Central memory CD8-positive, alpha-beta T cell (primary cell): Measurements from ENCODE around the gene RNF126.
A peak's percentile ranks its signal among the peaks of the same experiment; 100 is the strongest.

ENCODE experiments used
- ATAC-seq: fragments of 150-1000 bp; cut with Tn5 transposase; replicated peaks from 2 replicates; pipeline ENCODE4 v1.10.0; 2022; ENCODE audit warnings: mild to moderate bottlenecking, moderate FRiP score, moderate number of reproducible peaks; ENCODE audit not compliant: poor library complexity, severe bottlenecking; ENCODE audit errors: extremely low read depth
- DNase-seq, 2 donors: peaks; one replicate each; pipeline ENCODE4 v3.0.0; 2021; ENCODE audit warnings: low spot score in 2 of 2
- H3K27ac Mint-ChIP-seq: one replicate; pipeline ENCODE4 v1.8.0; 2022; ENCODE audit warnings: low read depth, mild to moderate bottlenecking, moderate library complexity, mixed read lengths
- H3K27me3 Mint-ChIP-seq: one replicate; pipeline ENCODE4 v1.8.0; 2022; ENCODE audit warnings: mixed read lengths
- H3K36me3 Mint-ChIP-seq: one replicate; pipeline ENCODE4 v1.8.0; 2022; ENCODE audit warnings: mild to moderate bottlenecking, moderate library complexity, mixed read lengths; ENCODE audit not compliant: insufficient read depth
- H3K4me1 Mint-ChIP-seq: one replicate; pipeline ENCODE4 v1.8.0; 2022; ENCODE audit warnings: mixed read lengths
- H3K4me3 Mint-ChIP-seq: one replicate; pipeline ENCODE4 v1.8.0; 2022; ENCODE audit warnings: mild to moderate bottlenecking, moderate library complexity, mixed read lengths
- H3K9me3 Mint-ChIP-seq: one replicate; pipeline ENCODE4 v1.8.0; 2022; ENCODE audit warnings: mixed read lengths

Gene RNF126

GRCh38 chr19:655691-656090, 7.3 kb downstream of the RNF126 start:
- Mint-ChIP-seq H3K9me3 (no peaks in the 10 kb centered on the region), H3K27me3 (no peaks in the 10 kb centered on the region), H3K27ac (peak overlapping the region; percentile 93), H3K36me3 (peaks cover 61% of the 10 kb centered on the region), H3K4me3 (peak overlapping the region; percentile 64), H3K4me1 (peaks cover 52% of the 10 kb centered on the region)
- no peak for ATAC-seq
- no peak for DNase-seq

GRCh38 chr19:653425-653824, 9.6 kb downstream of the RNF126 start:
- no peaks in the 10 kb centered on the region for H3K27me3 Mint-ChIP-seq
- H3K4me3 Mint-ChIP-seq: no peak overlapping the region
- H3K9me3 Mint-ChIP-seq: no peaks in the 10 kb centered on the region
- ATAC-seq (no peak), DNase-seq (no peak)
- H3K36me3 Mint-ChIP-seq: peaks cover 55% of the 10 kb centered on the region
- H3K4me1 Mint-ChIP-seq: peaks cover 34% of the 10 kb centered on the region
- no peak overlapping the region for H3K27ac Mint-ChIP-seq

GRCh38 chr19:652467-653389, 10.3 kb downstream of the RNF126 start:
- Mint-ChIP-seq H3K36me3 (peaks cover 57% of the 10 kb centered on the region), H3K9me3 (no peaks in the 10 kb centered on the region), H3K4me1 (peaks cover 31% of the 10 kb centered on the region), H3K27ac (no peak overlapping the region), H3K27me3 (no peaks in the 10 kb centered on the region), H3K4me3 (no peak overlapping the region)
- ATAC-seq (no peak), DNase-seq (no peak)

- no peaks in the 10 kb centered on the region for H3K27me3 Mint-ChIP-seq
- H3K9me3 Mint-ChIP-seq: no peaks in the 10 kb centered on the region
- ATAC-seq (no peak), DNase-seq (no peak)
- no peak overlapping the region for H3K27ac Mint-ChIP-seq
- H3K4me1 Mint-ChIP-seq: peaks cover 23% of the 10 kb centered on the region
- H3K36me3 Mint-ChIP-seq: peaks cover 51% of the 10 kb centered on the region
- no peak overlapping the region for H3K4me3 Mint-ChIP-seq
These were observed 11.0 kb downstream of the RNF126 start for GRCh38 chr19:651991-652390.

- H3K4me1 Mint-ChIP-seq: peaks cover 16% of the 10 kb centered on the region
- H3K9me3 Mint-ChIP-seq: no peaks in the 10 kb centered on the region
- ATAC-seq (no peak), DNase-seq (no peak)
- no peak overlapping the region for H3K27ac Mint-ChIP-seq
- no peaks in the 10 kb centered on the region for H3K27me3 Mint-ChIP-seq
- H3K36me3 Mint-ChIP-seq: peaks cover 51% of the 10 kb centered on the region
- H3K4me3 Mint-ChIP-seq: no peak overlapping the region
These were observed 11.7 kb downstream of the RNF126 start for GRCh38 chr19:651114-651818.

GRCh38 chr19:650121-650520, 12.9 kb downstream of the RNF126 start:
- H3K9me3 Mint-ChIP-seq: no peaks in the 10 kb centered on the region
- no peak overlapping the region for H3K27ac Mint-ChIP-seq
- H3K36me3 Mint-ChIP-seq: peaks cover 48% of the 10 kb centered on the region
- H3K27me3 Mint-ChIP-seq: no peaks in the 10 kb centered on the region
- no peak overlapping the region for H3K4me3 Mint-ChIP-seq
- ATAC-seq: no peak
- DNase-seq: no peak
- peaks cover 4% of the 10 kb centered on the region for H3K4me1 Mint-ChIP-seq

GRCh38 chr19:648904-649801, 13.9 kb downstream of the RNF126 start:
- peaks cover 43% of the 10 kb centered on the region for H3K36me3 Mint-ChIP-seq
- no peak for DNase-seq
- H3K27ac Mint-ChIP-seq: no peak overlapping the region
- H3K4me1 Mint-ChIP-seq: no peaks in the 10 kb centered on the region
- H3K4me3 Mint-ChIP-seq: no peak overlapping the region
- H3K27me3 Mint-ChIP-seq: no peaks in the 10 kb centered on the region
- ATAC-seq: no peak
- H3K9me3 Mint-ChIP-seq: no peaks in the 10 kb centered on the region

- H3K27ac Mint-ChIP-seq: no peak overlapping the region
- ATAC-seq: no peak
- no peak overlapping the region for H3K4me3 Mint-ChIP-seq
- no peaks in the 10 kb centered on the region for H3K4me1 Mint-ChIP-seq
- no peaks in the 10 kb centered on the region for H3K27me3 Mint-ChIP-seq
- peaks cover 36% of the 10 kb centered on the region for H3K36me3 Mint-ChIP-seq
- H3K9me3 Mint-ChIP-seq: no peaks in the 10 kb centered on the region
- DNase-seq: no peak
These were observed 14.7 kb downstream of the RNF126 start for GRCh38 chr19:648305-648704.

GRCh38 chr19:647566-648284, 15.3 kb downstream of the RNF126 start:
- Mint-ChIP-seq H3K4me1 (no peaks in the 10 kb centered on the region), H3K27ac (no peak overlapping the region), H3K9me3 (no peaks in the 10 kb centered on the region), H3K36me3 (peaks cover 34% of the 10 kb centered on the region), H3K27me3 (no peaks in the 10 kb centered on the region), H3K4me3 (no peak overlapping the region)
- DNase-seq: no peak
- no peak for ATAC-seq

GRCh38 chr19:646779-647565, 16.0 kb downstream of the RNF126 start:
- no peak overlapping the region for H3K4me3 Mint-ChIP-seq
- peaks cover 32% of the 10 kb centered on the region for H3K36me3 Mint-ChIP-seq
- H3K27me3 Mint-ChIP-seq: no peaks in the 10 kb centered on the region
- H3K4me1 Mint-ChIP-seq: no peaks in the 10 kb centered on the region
- no peak overlapping the region for H3K27ac Mint-ChIP-seq
- ATAC-seq (no peak), DNase-seq (no peak)
- H3K9me3 Mint-ChIP-seq: no peaks in the 10 kb centered on the region

- ATAC-seq: no peak
- Mint-ChIP-seq H3K4me1 (no peaks in the 10 kb centered on the region), H3K27me3 (no peaks in the 10 kb centered on the region), H3K4me3 (peak overlapping the region; percentile 20), H3K27ac (no peak overlapping the region), H3K9me3 (no peaks in the 10 kb centered on the region), H3K36me3 (peaks cover 32% of the 10 kb centered on the region)
- DNase-seq: no peak
These were observed 16.9 kb downstream of the RNF126 start for GRCh38 chr19:645912-646778.
